Jurkat, Clone E6-1 (cell line): ENCODE data around the gene TM4SF1.
A peak's percentile ranks its signal among the peaks of the same experiment; 100 is the strongest.
"Not testable (repeated sequence)": the region's sequence is repeated elsewhere in the genome, so short reads cannot be mapped to it uniquely, and the experiment has no call there.

ENCODE experiments used
- DNase-seq: peaks from one replicate; pipeline ENCODE4 v3.0.0-alpha.2; 2011; ENCODE audit warnings: low read depth, low spot score
- H3K4me3 ChIP-seq: 2 replicates; pipeline ENCODE4 v1.5.1; 2011; ENCODE audit warnings: mild to moderate bottlenecking, low read length, control low read depth, moderate library complexity

The TM4SF1 gene

GRCh38 chr3:149362366-149362765, 15.1 kb downstream of the TM4SF1 start:
- no peak for DNase-seq
- no peak overlapping the region for H3K4me3 ChIP-seq

- no peak overlapping the region for H3K4me3 ChIP-seq
- no peak for DNase-seq
Observed at GRCh38 chr3:149356630-149357029, 20.8 kb downstream of the TM4SF1 start.

GRCh38 chr3:149356044-149356592, 21.3 kb downstream of the TM4SF1 start:
- DNase-seq: no peak
- H3K4me3 ChIP-seq: no peak overlapping the region

- H3K4me3 ChIP-seq: no peak overlapping the region
- DNase-seq: no peak
Observed at GRCh38 chr3:149353581-149354184, 23.8 kb downstream of the TM4SF1 start.

GRCh38 chr3:149352556-149352955, 24.9 kb downstream of the TM4SF1 start:
- DNase-seq: no peak
- H3K4me3 ChIP-seq: no peak overlapping the region

GRCh38 chr3:149343951-149344350, 33.5 kb downstream of the TM4SF1 start:
- H3K4me3 ChIP-seq: no peak overlapping the region
- peak; percentile 11 for DNase-seq

- no peak overlapping the region for H3K4me3 ChIP-seq
- DNase-seq: no peak
Observed at GRCh38 chr3:149342413-149343380, 34.8 kb downstream of the TM4SF1 start.

GRCh38 chr3:149340310-149340933, 37.0 kb downstream of the TM4SF1 start:
- no peak for DNase-seq
- no peak overlapping the region for H3K4me3 ChIP-seq

GRCh38 chr3:149339931-149340309, 37.5 kb downstream of the TM4SF1 start:
- no peak overlapping the region for H3K4me3 ChIP-seq
- DNase-seq: no peak

GRCh38 chr3:149337486-149337885, 40.0 kb downstream of the TM4SF1 start:
- DNase-seq, H3K4me3 ChIP-seq: not testable (repeated sequence)

- no peak overlapping the region for H3K4me3 ChIP-seq
- DNase-seq: no peak
Observed at GRCh38 chr3:149336925-149337324, 40.5 kb downstream of the TM4SF1 start.

- H3K4me3 ChIP-seq: no peak within 1 kb of the TSS
- no peak for DNase-seq
Observed at GRCh38 chr3:149333176-149333859, 44.1 kb downstream of the TM4SF1 start, which contains the start of gene TM4SF18. Gene TM4SF18 (minus strand): TSS chr3:149333636. CDS start chr3:149333382, 254 bp downstream.

- H3K4me3 ChIP-seq: no peak overlapping the region
- DNase-seq: no peak
Observed at GRCh38 chr3:149332771-149333170, 44.7 kb downstream of the TM4SF1 start.

- DNase-seq: no peak
- H3K4me3 ChIP-seq: no peak overlapping the region
Observed at GRCh38 chr3:149332227-149332765, 45.2 kb downstream of the TM4SF1 start.

- no peak overlapping the region for H3K4me3 ChIP-seq
- no peak for DNase-seq
Observed at GRCh38 chr3:149331396-149331795, 46.1 kb downstream of the TM4SF1 start.

- no peak for DNase-seq
- no peak overlapping the region for H3K4me3 ChIP-seq
Observed at GRCh38 chr3:149330609-149331331, 46.7 kb downstream of the TM4SF1 start.

- DNase-seq: no peak
- H3K4me3 ChIP-seq: no peak overlapping the region
Observed at GRCh38 chr3:149327156-149327555, 50.3 kb downstream of the TM4SF1 start.

- no peak for DNase-seq
Observed at GRCh38 chr3:149325581-149325980, 51.9 kb downstream of the TM4SF1 start.

More at GRCh38 chr3:149325581-149325980, 51.9 kb downstream of the TM4SF1 start:
- H3K4me3 ChIP-seq: no peak overlapping the region
